ENCODE results near the gene MLKL. TPM values are rescaled to one million over a fixed set of nuclear protein-coding genes. Genes with fewer than 3 reads are reported as not detected.

The MLKL gene
- polyA plus RNA-seq, 3 donors, result 33.6 to 136 (median 37.8) TPM

DNA sequence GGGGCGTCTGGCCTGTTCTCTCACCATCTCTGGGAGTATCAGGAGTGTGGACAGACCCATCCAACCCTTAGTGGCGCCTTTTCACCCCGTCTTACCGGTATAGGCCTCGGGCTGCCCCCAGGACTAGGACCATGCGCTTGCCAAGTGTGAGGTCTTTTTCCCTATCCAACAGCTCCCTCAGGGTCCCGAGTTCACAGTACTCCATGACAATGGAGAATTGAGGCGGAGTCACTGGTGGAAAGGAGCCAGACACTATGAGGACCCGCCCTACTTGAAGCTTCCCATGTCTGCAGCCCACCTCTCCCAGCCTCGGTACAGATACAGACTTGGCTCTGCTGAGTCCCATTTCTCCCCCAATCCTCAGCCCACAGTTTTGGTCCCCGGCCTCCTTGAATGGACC lies 18.1 kb downstream of the MLKL start:
- Histone ChIP-seq H2AFZ (ENCODE audit: insufficient read depth, low read depth, low read length, poor library complexity, severe bottlenecking) (no peak overlapping the region), H3K4me1 (ENCODE audit: control insufficient read depth in 1 of 2, insufficient read depth in 2 of 2, low read length in 2 of 2) (no peaks in the 10 kb centered on the region), H3K27ac (ENCODE audit: low read depth in 1 of 2, low read length in 2 of 2) (peak overlapping the region in 1 of 2 donors; percentile 45), H3K79me2 (ENCODE audit: insufficient read depth, low read length) (peaks cover 20% of the 10 kb centered on the region), H3K4me3 (replicated peaks in 1 of 3; ENCODE audit: low read depth in 2 of 3, low read length in 3 of 3) (no peak overlapping the region), H3K27me3 (ENCODE audit: control insufficient read depth in 2 of 2, insufficient read depth in 2 of 2, low read length in 2 of 2) (no peaks in the 10 kb centered on the region), H3K9me3 (replicated peaks in 1 of 2; ENCODE audit: control insufficient read depth in 1 of 2, insufficient read depth in 1 of 2, low read length in 2 of 2) (no peaks in the 10 kb centered on the region), H3K36me3 (replicated peaks in 1 of 2; ENCODE audit: control insufficient read depth in 1 of 2, insufficient read depth in 2 of 2, low read length in 2 of 2) (peaks cover 92 to 100% of the 10 kb centered on the region in 2 donors), H3K4me2 (replicated peaks; ENCODE audit: extremely low read depth, low read length, poor library complexity, severe bottlenecking) (no peak overlapping the region), H3K9ac (ENCODE audit: insufficient read depth, low read length, poor library complexity, severe bottlenecking) (no peak overlapping the region), H4K20me1 (ENCODE audit: insufficient read depth, low read length) (peaks cover 65% of the 10 kb centered on the region)
- DNase-seq, result no peak
- H3K9me3 Mint-ChIP-seq, result no peaks in the 10 kb centered on the region
- intact Hi-C loops (cut with micrococcal nuclease), result no loop called here
- peak overlapping the region in 2 of 7 donors; percentile 60 to 79 for H3K27ac Mint-ChIP-seq
- H3K27me3 Mint-ChIP-seq (ENCODE audit: low read depth in 3 of 3), result no peaks in the 10 kb centered on the region
- TF ChIP-seq, protein P1, sequence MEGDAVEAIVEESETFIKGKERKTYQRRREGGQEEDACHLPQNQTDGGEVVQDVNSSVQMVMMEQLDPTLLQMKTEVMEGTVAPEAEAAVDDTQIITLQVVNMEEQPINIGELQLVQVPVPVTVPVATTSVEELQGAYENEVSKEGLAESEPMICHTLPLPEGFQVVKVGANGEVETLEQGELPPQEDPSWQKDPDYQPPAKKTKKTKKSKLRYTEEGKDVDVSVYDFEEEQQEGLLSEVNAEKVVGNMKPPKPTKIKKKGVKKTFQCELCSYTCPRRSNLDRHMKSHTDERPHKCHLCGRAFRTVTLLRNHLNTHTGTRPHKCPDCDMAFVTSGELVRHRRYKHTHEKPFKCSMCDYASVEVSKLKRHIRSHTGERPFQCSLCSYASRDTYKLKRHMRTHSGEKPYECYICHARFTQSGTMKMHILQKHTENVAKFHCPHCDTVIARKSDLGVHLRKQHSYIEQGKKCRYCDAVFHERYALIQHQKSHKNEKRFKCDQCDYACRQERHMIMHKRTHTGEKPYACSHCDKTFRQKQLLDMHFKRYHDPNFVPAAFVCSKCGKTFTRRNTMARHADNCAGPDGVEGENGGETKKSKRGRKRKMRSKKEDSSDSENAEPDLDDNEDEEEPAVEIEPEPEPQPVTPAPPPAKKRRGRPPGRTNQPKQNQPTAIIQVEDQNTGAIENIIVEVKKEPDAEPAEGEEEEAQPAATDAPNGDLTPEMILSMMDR (IDR thresholded peaks at IDR 0.05), result no peak
- peaks cover 2% of the 10 kb centered on the region for H3K4me1 Mint-ChIP-seq
- H3K4me3 Mint-ChIP-seq, result no peak overlapping the region
- H3K36me3 Mint-ChIP-seq, result peaks cover 70 to 99% of the 10 kb centered on the region in 2 donors
- 97% methylated on average over 11 of the region's 11 CpGs for WGBS (ENCODE audit: insufficient coverage)

DNA sequence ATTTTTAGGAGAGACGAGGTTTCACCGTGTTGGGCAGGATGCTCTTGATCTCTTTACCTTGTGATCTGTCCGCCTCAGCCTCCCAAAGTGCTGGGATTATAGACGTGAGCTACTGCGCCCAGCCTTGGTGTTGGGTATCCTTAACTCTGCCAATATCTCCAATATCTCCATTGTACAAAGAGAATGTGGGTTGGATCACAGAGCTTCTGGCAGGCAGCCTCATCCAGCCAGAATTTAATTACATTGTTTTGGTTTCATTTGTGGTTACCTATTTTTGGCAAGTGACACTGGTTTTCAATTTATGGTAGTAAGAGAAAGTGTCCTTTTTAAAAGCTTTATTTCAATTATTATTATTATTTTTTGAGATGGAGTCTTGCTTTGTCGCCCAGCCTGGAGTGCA lies 20.0 kb downstream of the MLKL start:
- H3K36me3 ChIP-seq (replicated peaks in 1 of 2; ENCODE audit: control insufficient read depth in 1 of 2, insufficient read depth in 2 of 2, low read length in 2 of 2), result peaks cover 90 to 99% of the 10 kb centered on the region in 2 donors
- TF ChIP-seq, protein P1 (IDR thresholded peaks at IDR 0.05), result no peak
- peaks cover 73 to 100% of the 10 kb centered on the region in 2 donors for H3K36me3 Mint-ChIP-seq

More for the DNA sequence above, 20.0 kb downstream of the MLKL start:
- no peak overlapping the region for H3K27ac ChIP-seq (ENCODE audit: low read depth in 1 of 2, low read length in 2 of 2)
- Mint-ChIP-seq H3K4me1 (peaks cover 2% of the 10 kb centered on the region), H3K27ac (no peak overlapping the region), H3K9me3 (no peaks in the 10 kb centered on the region), H3K4me3 (no peak overlapping the region), H3K27me3 (ENCODE audit: low read depth in 3 of 3) (no peaks in the 10 kb centered on the region)
- no peaks in the 10 kb centered on the region for H3K4me1 ChIP-seq (ENCODE audit: control insufficient read depth in 1 of 2, insufficient read depth in 2 of 2, low read length in 2 of 2)
- intact Hi-C loops (cut with micrococcal nuclease), result no loop called here
- no peak overlapping the region for H3K9ac ChIP-seq (ENCODE audit: insufficient read depth, low read length, poor library complexity, severe bottlenecking)
- H3K27me3 ChIP-seq (ENCODE audit: control insufficient read depth in 2 of 2, insufficient read depth in 2 of 2, low read length in 2 of 2), result no peaks in the 10 kb centered on the region
- H3K79me2 ChIP-seq (ENCODE audit: insufficient read depth, low read length), result peaks cover 12% of the 10 kb centered on the region
- no peak for DNase-seq
- no peaks in the 10 kb centered on the region for H3K9me3 ChIP-seq (replicated peaks in 1 of 2; ENCODE audit: control insufficient read depth in 1 of 2, insufficient read depth in 1 of 2, low read length in 2 of 2)
- 100% methylated on average over 1 of the region's 6 CpGs for WGBS (ENCODE audit: insufficient coverage)
- H4K20me1 ChIP-seq (ENCODE audit: insufficient read depth, low read length), result peaks cover 55% of the 10 kb centered on the region
- H3K4me3 ChIP-seq (replicated peaks in 1 of 3; ENCODE audit: low read depth in 2 of 3, low read length in 3 of 3), result no peak overlapping the region
- no peak overlapping the region for H3K4me2 ChIP-seq (replicated peaks; ENCODE audit: extremely low read depth, low read length, poor library complexity, severe bottlenecking)
- no peak overlapping the region for H2AFZ ChIP-seq (ENCODE audit: insufficient read depth, low read depth, low read length, poor library complexity, severe bottlenecking)
